ENCODE measurements around the gene C5orf46. TPM values are rescaled to one million over a fixed set of nuclear protein-coding genes. Genes with fewer than 3 reads are reported as not detected.

The C5orf46 gene
- total and polyA plus RNA-seq, 8 donors, result not detected

DNA sequence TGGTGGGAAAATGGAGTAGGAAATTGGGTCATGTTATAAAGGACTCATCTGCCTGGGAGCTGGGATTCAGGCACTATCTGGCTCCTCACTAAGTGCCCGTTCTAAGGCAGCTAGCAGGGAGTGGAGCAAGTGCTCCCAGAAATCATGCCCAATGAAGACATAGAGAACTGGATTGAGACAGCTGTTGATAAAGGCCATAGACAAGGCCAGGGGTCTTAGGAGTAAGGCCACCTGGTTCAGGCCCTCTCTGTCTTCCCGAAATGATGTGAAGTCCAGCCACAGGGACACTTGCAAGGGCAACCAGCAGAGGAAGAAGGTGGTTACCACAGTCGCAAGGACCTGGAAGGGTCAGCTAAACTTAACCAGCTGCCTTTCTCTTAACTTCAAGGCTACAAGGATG, 54.8 kb downstream of the C5orf46 start:
- TF ChIP-seq, protein P1, sequence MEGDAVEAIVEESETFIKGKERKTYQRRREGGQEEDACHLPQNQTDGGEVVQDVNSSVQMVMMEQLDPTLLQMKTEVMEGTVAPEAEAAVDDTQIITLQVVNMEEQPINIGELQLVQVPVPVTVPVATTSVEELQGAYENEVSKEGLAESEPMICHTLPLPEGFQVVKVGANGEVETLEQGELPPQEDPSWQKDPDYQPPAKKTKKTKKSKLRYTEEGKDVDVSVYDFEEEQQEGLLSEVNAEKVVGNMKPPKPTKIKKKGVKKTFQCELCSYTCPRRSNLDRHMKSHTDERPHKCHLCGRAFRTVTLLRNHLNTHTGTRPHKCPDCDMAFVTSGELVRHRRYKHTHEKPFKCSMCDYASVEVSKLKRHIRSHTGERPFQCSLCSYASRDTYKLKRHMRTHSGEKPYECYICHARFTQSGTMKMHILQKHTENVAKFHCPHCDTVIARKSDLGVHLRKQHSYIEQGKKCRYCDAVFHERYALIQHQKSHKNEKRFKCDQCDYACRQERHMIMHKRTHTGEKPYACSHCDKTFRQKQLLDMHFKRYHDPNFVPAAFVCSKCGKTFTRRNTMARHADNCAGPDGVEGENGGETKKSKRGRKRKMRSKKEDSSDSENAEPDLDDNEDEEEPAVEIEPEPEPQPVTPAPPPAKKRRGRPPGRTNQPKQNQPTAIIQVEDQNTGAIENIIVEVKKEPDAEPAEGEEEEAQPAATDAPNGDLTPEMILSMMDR (IDR thresholded peaks at IDR 0.05), result no peak
- TF ChIP-seq EP300 (IDR thresholded peaks at IDR 0.05) (no peak), POLR2AphosphoS5 (IDR thresholded peaks at IDR 0.05) (no peak), POLR2A (IDR thresholded peaks at IDR 0.05) (no peak)
- Histone ChIP-seq H3K4me3 (no peak overlapping the region), H3K9me3 (no peaks in the 10 kb centered on the region), H3K36me3 (no peaks in the 10 kb centered on the region), H3K27me3 (no peaks in the 10 kb centered on the region), H3K27ac (no peak overlapping the region), H3K4me1 (no peaks in the 10 kb centered on the region)
- intact Hi-C loops (cut with DNase I; ENCODE audit: low total_unique reads), result no loop called here
- 88 to 98% (median 96%) methylated on average over 3 of the region's 3 CpGs for WGBS, 5 donors
- no peak for DNase-seq

DNA sequence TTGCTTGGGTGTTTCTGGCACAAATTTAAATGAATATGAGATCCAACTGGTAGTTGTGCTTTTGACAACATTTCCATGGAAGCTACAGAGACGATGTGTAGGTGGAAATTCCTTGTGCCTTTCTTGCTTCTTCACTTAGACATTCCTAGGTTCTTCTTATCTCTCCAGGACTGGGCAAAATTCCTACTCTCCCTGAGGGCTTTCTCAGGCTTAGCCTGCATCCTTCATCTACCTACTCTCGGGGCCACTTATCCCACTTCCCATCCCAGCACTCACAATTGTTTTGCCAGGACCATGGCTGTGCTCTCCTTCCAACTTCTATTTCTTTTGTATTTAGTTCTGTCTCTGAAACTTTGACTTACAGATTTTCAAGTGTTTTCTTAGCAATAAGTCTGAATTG, 57.1 kb downstream of the C5orf46 start:
- no peaks in the 10 kb centered on the region for H3K9me3 ChIP-seq
- H3K36me3 ChIP-seq, result no peaks in the 10 kb centered on the region
- no peaks in the 10 kb centered on the region for H3K27me3 ChIP-seq
- intact Hi-C loops (cut with DNase I; ENCODE audit: low total_unique reads), result no loop called here
- H3K27ac ChIP-seq, result no peak overlapping the region
- no peak overlapping the region for H3K4me3 ChIP-seq
- H3K4me1 ChIP-seq, result no peaks in the 10 kb centered on the region
- DNase-seq, result no peak
- TF ChIP-seq POLR2AphosphoS5 (IDR thresholded peaks at IDR 0.05) (no peak), POLR2A (IDR thresholded peaks at IDR 0.05) (no peak), EP300 (IDR thresholded peaks at IDR 0.05) (no peak)
- TF ChIP-seq, protein P1 (IDR thresholded peaks at IDR 0.05), result no peak
- WGBS, 5 donors, result 56 to 75% (median 67%) methylated on average over 2 of the region's 2 CpGs

DNA sequence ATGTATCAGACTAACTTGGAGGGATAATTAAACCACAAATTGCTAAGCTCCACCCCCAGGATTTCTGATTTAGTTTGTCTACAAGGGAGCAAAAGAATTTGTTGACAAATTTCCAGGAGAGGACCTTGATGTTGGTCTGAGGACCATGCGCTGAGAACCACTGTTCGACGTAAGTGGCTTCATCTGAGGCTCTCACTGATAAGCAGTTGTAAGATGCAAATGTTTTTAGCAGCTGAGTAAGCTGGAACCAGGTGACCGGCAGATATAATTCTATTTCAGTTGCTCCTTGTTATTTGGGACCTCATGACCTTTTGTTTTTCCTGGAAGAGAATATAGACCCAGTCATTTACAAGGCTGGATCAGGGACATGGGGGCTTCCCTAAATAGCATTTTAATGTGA, 60.7 kb downstream of the C5orf46 start:
- WGBS, 5 donors, result 66 to 91% (median 79%) methylated on average over 4 of the region's 4 CpGs

DNA sequence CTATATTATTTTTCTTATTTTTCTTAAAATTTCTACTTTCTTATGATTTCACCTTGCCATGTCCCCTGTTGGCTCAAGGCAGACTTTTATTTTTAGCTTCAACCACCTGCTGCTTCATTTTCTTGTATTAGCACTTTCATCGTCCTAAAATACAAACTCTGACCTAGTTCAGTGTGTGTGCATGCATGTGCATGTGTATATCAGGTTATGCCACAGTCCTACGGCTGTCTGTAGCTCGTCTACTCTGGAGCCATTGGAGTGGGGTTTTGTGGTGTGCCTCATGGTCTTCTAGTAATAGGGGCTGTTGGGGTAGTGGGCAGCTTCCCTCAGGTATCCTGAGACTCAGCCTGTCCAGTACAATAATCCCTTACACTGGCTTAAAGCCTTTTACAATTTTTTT, 61.5 kb downstream of the C5orf46 start:
- no peak for DNase-seq
- Histone ChIP-seq H3K36me3 (no peaks in the 10 kb centered on the region), H3K27ac (no peak overlapping the region), H3K9me3 (no peaks in the 10 kb centered on the region), H3K4me1 (no peaks in the 10 kb centered on the region), H3K4me3 (no peak overlapping the region), H3K27me3 (no peaks in the 10 kb centered on the region)
- TF ChIP-seq EP300 (IDR thresholded peaks at IDR 0.05) (no peak), POLR2A (IDR thresholded peaks at IDR 0.05) (no peak), POLR2AphosphoS5 (IDR thresholded peaks at IDR 0.05) (no peak)
- TF ChIP-seq, protein P1 (IDR thresholded peaks at IDR 0.05), result no peak
- intact Hi-C loops (cut with DNase I; ENCODE audit: low total_unique reads), result no loop called here
- WGBS, 5 donors, result 46 to 91% (median 55%) methylated on average over 3 of the region's 3 CpGs

More for the DNA sequence above, 60.7 kb downstream of the C5orf46 start:
- no peaks in the 10 kb centered on the region for H3K4me1 ChIP-seq
- H3K9me3 ChIP-seq, result no peaks in the 10 kb centered on the region
- no peak for TF ChIP-seq POLR2AphosphoS5 (IDR thresholded peaks at IDR 0.05)
- TF ChIP-seq, protein P1 (IDR thresholded peaks at IDR 0.05), result no peak
- no peak for TF ChIP-seq EP300 (IDR thresholded peaks at IDR 0.05)
- TF ChIP-seq POLR2A (IDR thresholded peaks at IDR 0.05), result no peak
- DNase-seq, result no peak
- intact Hi-C loops (cut with DNase I; ENCODE audit: low total_unique reads), result no loop called here
- H3K4me3 ChIP-seq, result no peak overlapping the region
- no peaks in the 10 kb centered on the region for H3K36me3 ChIP-seq
- no peaks in the 10 kb centered on the region for H3K27me3 ChIP-seq
- H3K27ac ChIP-seq, result no peak overlapping the region
